HEK293 (cell line): Measurements from ENCODE around the gene TM4SF1.

Experiments used
- CTCF ChIA-PET: fragments of 350-600 bp; formaldehyde crosslinking; extraction: SDS; loops from one replicate; lab custom pipeline; 2021; ENCODE audit warnings: antibody characterized with exemption; lab: Yijun Ruan, JAX
- POLR2A ChIA-PET: fragments of 300-600 bp; formaldehyde crosslinking; extraction: SDS; loops from one replicate; lab custom pipeline; 2020; ENCODE audit warnings: antibody characterized with exemption, inconsistent platforms; lab: Yijun Ruan, JAX
- H3K27ac ChIP-seq: fragments of 200-500 bp; sonication (Bioruptor generic); 2 replicates; pipeline ENCODE4 v1.5.1; 2014; ENCODE audit warnings: low read depth, low read length, control low read depth, inconsistent platforms; ENCODE audit errors: extremely low read depth
- H3K36me3 ChIP-seq, 2 experiments: fragments of 200-500 bp in 1 of 2; sonication (Bioruptor generic) in 1 of 2; 1 replicate in 1 of 2; 2 replicates in 1 of 2; pipeline ENCODE4 v1.5.1; 2014 to 2017; ENCODE audit warnings: inconsistent platforms in 2 of 2, low read length in 2 of 2; ENCODE audit not compliant: control insufficient read depth in 2 of 2, insufficient read depth in 1 of 2
- H3K4me1 ChIP-seq: fragments of 200-500 bp; sonication (Bioruptor generic); 2 replicates; pipeline ENCODE4 v1.5.1; 2014; ENCODE audit warnings: mild to moderate bottlenecking, low read length, inconsistent platforms; ENCODE audit not compliant: control insufficient read depth, insufficient read depth
- H3K4me3 ChIP-seq: 2 replicates; pipeline ENCODE4 v1.5.1; 2011; ENCODE audit warnings: low read depth, mild to moderate bottlenecking, control low read depth, low read length, moderate library complexity
- H3K9me3 ChIP-seq: fragments of 200-500 bp; sonication (Bioruptor generic); 2 replicates; pipeline ENCODE4 v1.5.1; 2014; ENCODE audit warnings: low read depth, low read length, inconsistent platforms; ENCODE audit not compliant: control insufficient read depth, insufficient read depth
- PRDM1 ChIP-seq: fragments of 450-650 bp; formaldehyde crosslinking; IDR thresholded peaks from 2 replicates; pipeline ENCODE4; 2016; ENCODE audit warnings: missing biosample characterization, missing genetic modification characterization
- REPIN1 ChIP-seq: fragments of 450-650 bp; formaldehyde crosslinking; IDR thresholded peaks from 2 replicates; pipeline ENCODE4 v1.5.1; 2017; ENCODE audit warnings: missing biosample characterization, missing genetic modification characterization, low read depth
- SETDB1 ChIP-seq: IDR thresholded peaks from one replicate; pipeline ENCODE4 v1.6.1; 2017; ENCODE audit warnings: mild to moderate bottlenecking, low read length, moderate library complexity, mixed read lengths; ENCODE audit not compliant: insufficient read length
- TCF7L2 ChIP-seq: IDR thresholded peaks from 2 replicates; pipeline ENCODE4 v1.6.1; 2011; ENCODE audit warnings: low read depth, mild to moderate bottlenecking, inconsistent platforms, low read length, moderate library complexity, borderline replicate concordance
- ZBTB17 ChIP-seq: fragments of 450-650 bp; formaldehyde crosslinking; IDR thresholded peaks from 2 replicates; pipeline ENCODE4 v1.5.1; 2016; ENCODE audit warnings: missing biosample characterization, missing genetic modification characterization
- ZBTB20 ChIP-seq: fragments of 450-650 bp; formaldehyde crosslinking; IDR thresholded peaks from 2 replicates; pipeline ENCODE4 v1.5.1; 2016; ENCODE audit warnings: missing biosample characterization, missing genetic modification characterization
- ZBTB48 ChIP-seq: fragments of 450-650 bp; formaldehyde crosslinking; IDR thresholded peaks from 2 replicates; pipeline ENCODE4 v1.5.1; 2016; ENCODE audit warnings: missing biosample characterization, missing genetic modification characterization
- ZNF114 ChIP-seq: fragments of 450-650 bp; formaldehyde crosslinking; IDR thresholded peaks from 2 replicates; pipeline ENCODE4 v1.5.0; 2017; ENCODE audit warnings: missing biosample characterization, missing genetic modification characterization
- ZNF133 ChIP-seq: fragments of 450-650 bp; formaldehyde crosslinking; IDR thresholded peaks from 2 replicates; pipeline ENCODE4 v1.5.1; 2016; ENCODE audit warnings: missing biosample characterization, missing genetic modification characterization
- ZNF184 ChIP-seq: fragments of 450-650 bp; IDR thresholded peaks from 2 replicates; pipeline ENCODE4 v1.5.1; 2018; ENCODE audit warnings: missing biosample characterization, mild to moderate bottlenecking, missing genetic modification characterization
- ZNF24 ChIP-seq: fragments of 450-650 bp; formaldehyde crosslinking; IDR thresholded peaks from 2 replicates; pipeline ENCODE4 v1.5.1; 2016; ENCODE audit warnings: missing biosample characterization, missing genetic modification characterization
- ZNF274 ChIP-seq, 2 experiments: fragments of 200-500 bp in 1 of 2; fragments of 450-650 bp in 1 of 2; sonication (Bioruptor generic) in 1 of 2; formaldehyde crosslinking in 1 of 2; IDR thresholded peaks; 2 replicates each; pipeline versions ENCODE4 v1.5.1 to v1.6.1; 2014 to 2016; ENCODE audit warnings: borderline replicate concordance in 1 of 2, inconsistent platforms in 1 of 2, low read length in 1 of 2, missing biosample characterization in 1 of 2, missing genetic modification characterization in 1 of 2
- ZNF335 ChIP-seq: fragments of 450-650 bp; formaldehyde crosslinking; conservative IDR thresholded peaks from 2 replicates; pipeline ENCODE4 v1.5.1; 2016; ENCODE audit warnings: missing biosample characterization, missing genetic modification characterization
- ZNF350 ChIP-seq: fragments of 450-650 bp; formaldehyde crosslinking; IDR thresholded peaks from 2 replicates; pipeline ENCODE4 v1.5.0; 2017; ENCODE audit warnings: missing biosample characterization, mild to moderate bottlenecking, missing genetic modification characterization
- ZNF514 ChIP-seq: fragments of 450-650 bp; formaldehyde crosslinking; IDR thresholded peaks from 2 replicates; pipeline ENCODE4 v1.5.1; 2016; ENCODE audit warnings: missing biosample characterization, missing genetic modification characterization
- ZNF549 ChIP-seq: fragments of 450-650 bp; IDR thresholded peaks from 2 replicates; pipeline ENCODE4 v1.5.1; 2018; ENCODE audit warnings: missing biosample characterization, missing genetic modification characterization, mild to moderate bottlenecking, inconsistent platforms, moderate library complexity
- ZNF560 ChIP-seq: fragments of 450-650 bp; formaldehyde crosslinking; IDR thresholded peaks from 2 replicates; pipeline ENCODE4 v1.5.1; 2017; ENCODE audit warnings: missing biosample characterization, missing genetic modification characterization, borderline replicate concordance
- ZNF660 ChIP-seq: fragments of 450-650 bp; IDR thresholded peaks from 2 replicates; pipeline ENCODE4 v1.5.1; 2018; ENCODE audit warnings: missing biosample characterization, mild to moderate bottlenecking, missing genetic modification characterization
- ZNF677 ChIP-seq: fragments of 450-650 bp; IDR thresholded peaks from 2 replicates; pipeline ENCODE4 v1.5.0; 2018; ENCODE audit warnings: missing biosample characterization, mild to moderate bottlenecking, missing genetic modification characterization, moderate library complexity
- ZNF791 ChIP-seq: fragments of 450-650 bp; formaldehyde crosslinking; IDR thresholded peaks from 2 replicates; pipeline ENCODE4 v1.5.1; 2016; ENCODE audit warnings: missing biosample characterization, missing genetic modification characterization
- ZNF830 ChIP-seq: fragments of 450-650 bp; IDR thresholded peaks from 2 replicates; pipeline ENCODE4 v1.5.0; 2018; ENCODE audit warnings: missing biosample characterization, missing genetic modification characterization, low read depth, mild to moderate bottlenecking, moderate library complexity
- TF ChIP-seq, protein P1 (sequence below): fragments of 450-650 bp; formaldehyde crosslinking; IDR thresholded peaks from 2 replicates; pipeline ENCODE4 v1.5.1; 2016; ENCODE audit warnings: missing biosample characterization, missing genetic modification characterization
- TF ChIP-seq, protein P2 (sequence below): fragments of 450-650 bp; formaldehyde crosslinking; IDR thresholded peaks from 2 replicates; pipeline ENCODE4 v1.5.1; 2016; ENCODE audit warnings: missing biosample characterization, missing genetic modification characterization
- TF ChIP-seq, protein P3 (sequence below): fragments of 450-650 bp; formaldehyde crosslinking; IDR thresholded peaks from 2 replicates; pipeline ENCODE4 v1.5.1; 2016; ENCODE audit warnings: missing biosample characterization, missing genetic modification characterization

The TM4SF1 gene

GRCh38 chr3:149382518-149382917 lies 5.1 kb upstream of the TM4SF1 start:
- H3K9me3 ChIP-seq: no peaks in the 10 kb centered on the region
- no peak overlapping the region for H3K4me3 ChIP-seq
- no peaks in the 10 kb centered on the region for H3K36me3 ChIP-seq
- ChIA-PET CTCF (interaction anchor here (0.6 kb wide), 1 partner anchor 22 kb away, joined by 3 read pairs; no protein-coding TSS in a partner anchor), POLR2A (no interaction called here)
- H3K27ac ChIP-seq: no peak overlapping the region
- H3K4me1 ChIP-seq: peaks cover 2% of the 10 kb centered on the region; the same call in 1 of the 2 replicates
- TF ChIP-seq ZNF335: no peak
- TF ChIP-seq ZNF184 (tag by site-specific recombination): no peak
- no peak for TF ChIP-seq ZNF791 (tag by site-specific recombination)
- no peak for TF ChIP-seq ZNF549 (tag by site-specific recombination)
- TF ChIP-seq ZNF24 (tag by site-specific recombination): no peak
- no peak for TF ChIP-seq ZNF677 (tag by site-specific recombination)
- TF ChIP-seq ZNF830: no peak

DNA sequence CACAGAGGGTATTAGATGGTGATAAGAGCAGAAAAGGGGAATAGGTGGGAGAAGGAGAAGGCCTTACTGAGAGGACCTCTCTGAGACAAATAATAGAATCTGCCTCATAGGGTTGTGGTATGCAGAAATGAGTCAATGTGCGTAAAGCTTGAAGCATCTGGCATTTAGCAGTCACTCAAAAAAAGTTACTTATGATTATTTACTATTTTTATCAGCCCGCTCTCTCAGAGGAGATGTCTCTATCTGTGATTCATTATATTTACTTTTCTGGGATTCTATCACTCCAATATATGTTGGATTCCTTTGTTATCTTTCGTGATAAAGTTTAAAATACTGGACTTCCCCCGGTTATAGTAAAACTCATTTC lies 4.6 kb upstream of the TM4SF1 start:
- Histone ChIP-seq H3K27ac (no peak overlapping the region), H3K36me3 (no peaks in the 10 kb centered on the region), H3K4me3 (no peak overlapping the region), H3K4me1 (peaks cover 2% of the 10 kb centered on the region; the same call in 1 of the 2 replicates), H3K9me3 (no peaks in the 10 kb centered on the region)
- CTCF ChIA-PET: interaction anchor here (0.6 kb wide), 1 partner anchor 23 kb away, joined by 3 read pairs; no protein-coding TSS in a partner anchor
- no peak for TF ChIP-seq ZNF350 (tag by site-specific recombination)
- TF ChIP-seq REPIN1 (tag by site-specific recombination): no peak
- TF ChIP-seq PRDM1 (tag by site-specific recombination): no peak
- no peak for TF ChIP-seq ZNF560 (tag by site-specific recombination)
- TF ChIP-seq SETDB1: no peak
- no peak for TF ChIP-seq ZNF24 (tag by site-specific recombination)
- TF ChIP-seq ZBTB48 (tag by site-specific recombination): no peak
- no peak for TF ChIP-seq ZNF514
- no peak for TF ChIP-seq ZBTB20 (tag by site-specific recombination)
- no peak for TF ChIP-seq ZNF133 (tag by site-specific recombination)
- TF ChIP-seq ZNF660: no peak
- TF ChIP-seq, protein P1, sequence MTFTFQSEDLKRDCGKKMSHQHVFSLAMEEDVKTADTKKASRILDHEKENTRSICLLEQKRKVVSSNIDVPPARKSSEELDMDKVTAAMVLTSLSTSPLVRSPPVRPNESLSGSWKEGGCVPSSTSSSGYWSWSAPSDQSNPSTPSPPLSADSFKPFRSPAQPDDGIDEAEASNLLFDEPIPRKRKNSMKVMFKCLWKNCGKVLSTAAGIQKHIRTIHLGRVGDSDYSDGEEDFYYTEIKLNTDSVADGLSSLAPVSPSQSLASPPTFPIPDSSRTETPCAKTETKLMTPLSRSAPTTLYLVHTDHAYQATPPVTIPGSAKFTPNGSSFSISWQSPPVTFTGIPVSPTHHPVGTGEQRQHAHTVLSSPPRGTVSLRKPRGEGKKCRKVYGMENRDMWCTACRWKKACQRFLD (tag by site-specific recombination): no peak
- TF ChIP-seq ZBTB17 (tag by site-specific recombination): no peak
- TF ChIP-seq, protein P2, sequence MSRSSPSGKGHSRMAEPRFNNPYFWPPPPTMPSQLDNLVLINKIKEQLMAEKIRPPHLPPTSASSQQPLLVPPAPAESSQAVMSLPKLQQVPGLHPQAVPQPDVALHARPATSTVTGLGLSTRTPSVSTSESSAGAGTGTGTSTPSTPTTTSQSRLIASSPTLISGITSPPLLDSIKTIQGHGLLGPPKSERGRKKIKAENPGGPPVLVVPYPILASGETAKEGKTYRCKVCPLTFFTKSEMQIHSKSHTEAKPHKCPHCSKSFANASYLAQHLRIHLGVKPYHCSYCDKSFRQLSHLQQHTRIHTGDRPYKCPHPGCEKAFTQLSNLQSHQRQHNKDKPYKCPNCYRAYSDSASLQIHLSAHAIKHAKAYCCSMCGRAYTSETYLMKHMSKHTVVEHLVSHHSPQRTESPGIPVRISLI: no peak
- no peak for TF ChIP-seq ZNF274 (IDR thresholded peaks at IDR 0.05; ENCODE audit: low read length)
- TF ChIP-seq ZNF274 (tag by site-specific recombination; IDR thresholded peaks at IDR 0.05; ENCODE audit: borderline replicate concordance): no peak
- TF ChIP-seq, protein P3, sequence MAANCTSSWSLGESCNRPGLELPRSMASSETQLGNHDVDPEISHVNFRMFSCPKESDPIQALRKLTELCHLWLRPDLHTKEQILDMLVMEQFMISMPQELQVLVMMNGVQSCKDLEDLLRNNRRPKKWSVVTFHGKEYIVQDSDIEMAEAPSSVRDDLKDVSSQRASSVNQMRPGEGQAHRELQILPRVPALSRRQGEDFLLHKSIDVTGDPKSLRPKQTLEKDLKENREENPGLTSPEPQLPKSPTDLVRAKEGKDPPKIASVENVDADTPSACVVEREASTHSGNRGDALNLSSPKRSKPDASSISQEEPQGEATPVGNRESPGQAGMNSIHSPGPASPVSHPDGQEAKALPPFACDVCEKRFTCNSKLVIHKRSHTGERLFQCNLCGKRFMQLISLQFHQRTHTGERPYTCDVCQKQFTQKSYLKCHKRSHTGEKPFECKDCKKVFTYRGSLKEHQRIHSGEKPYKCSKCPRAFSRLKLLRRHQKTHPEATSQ: no peak
- no peak for TF ChIP-seq ZNF114 (tag by site-specific recombination)
- no peak for TF ChIP-seq TCF7L2
- POLR2A ChIA-PET: no interaction called here
